NCI-H2171 (cell line): Measurements from ENCODE around the gene AFF3.
"Not testable (repeated sequence)": the region's sequence is repeated elsewhere in the genome, so short reads cannot be mapped to it uniquely, and the experiment has no call there.

Experiments
- DNase-seq: peaks from one replicate; lab custom pipeline; 2025; lab: John Stamatoyannopoulos, UW

Gene AFF3

GRCh38 chr2:99928470-99929053 lies 213.8 kb downstream of the AFF3 start:
- no peak for DNase-seq

DNA sequence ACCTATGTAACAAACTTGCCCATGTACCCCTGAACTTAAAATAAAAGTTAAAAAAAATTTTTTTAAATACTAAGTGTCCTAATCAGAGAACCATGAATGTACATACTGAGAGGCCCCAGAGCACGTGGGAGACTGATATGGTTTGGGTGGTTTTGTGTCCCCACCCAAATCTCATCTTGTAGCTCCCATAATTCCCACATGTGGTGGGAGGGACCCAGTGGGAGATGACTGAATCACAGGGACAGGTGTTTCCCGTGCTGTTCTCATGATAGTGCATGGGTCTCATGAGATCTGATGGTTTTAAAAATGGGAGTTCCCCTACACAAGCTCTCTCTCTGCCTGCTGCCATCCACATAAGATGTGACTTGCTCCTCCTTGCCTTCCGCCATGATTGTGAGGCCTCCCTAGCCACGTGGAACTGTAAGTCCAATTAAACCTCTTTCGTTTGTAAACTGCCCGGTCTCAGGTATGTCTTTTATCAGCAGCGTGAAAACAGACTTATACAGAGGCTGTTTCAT lies 214.6 kb downstream of the AFF3 start:
- DNase-seq: not testable (repeated sequence)

- DNase-seq: no peak
These were observed 215.4 kb downstream of the AFF3 start for GRCh38 chr2:99926986-99927385.

DNA sequence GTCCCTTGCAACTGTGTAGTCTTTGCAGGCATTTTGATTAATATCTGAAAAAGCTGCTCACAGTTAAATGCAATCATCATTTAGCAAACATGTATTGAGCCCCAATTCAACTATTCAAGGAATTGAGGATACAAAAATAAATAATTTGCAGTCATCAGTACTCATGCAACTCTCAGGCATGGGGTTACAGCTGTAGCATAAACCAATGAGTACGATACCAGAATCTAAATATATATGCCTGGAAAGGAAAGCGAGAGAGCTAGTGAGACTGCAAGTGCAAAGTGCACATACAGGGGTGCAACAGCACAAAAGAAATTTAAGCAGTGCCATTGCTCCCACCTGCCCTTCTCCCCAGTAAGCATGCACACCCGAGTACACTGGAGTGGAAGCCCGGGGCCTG lies 216.4 kb downstream of the AFF3 start:
- no peak for DNase-seq

GRCh38 chr2:99922664-99923063 lies 219.7 kb downstream of the AFF3 start:
- no peak for DNase-seq

- DNase-seq: no peak
These were observed 220.5 kb downstream of the AFF3 start for GRCh38 chr2:99921903-99922302.

DNA sequence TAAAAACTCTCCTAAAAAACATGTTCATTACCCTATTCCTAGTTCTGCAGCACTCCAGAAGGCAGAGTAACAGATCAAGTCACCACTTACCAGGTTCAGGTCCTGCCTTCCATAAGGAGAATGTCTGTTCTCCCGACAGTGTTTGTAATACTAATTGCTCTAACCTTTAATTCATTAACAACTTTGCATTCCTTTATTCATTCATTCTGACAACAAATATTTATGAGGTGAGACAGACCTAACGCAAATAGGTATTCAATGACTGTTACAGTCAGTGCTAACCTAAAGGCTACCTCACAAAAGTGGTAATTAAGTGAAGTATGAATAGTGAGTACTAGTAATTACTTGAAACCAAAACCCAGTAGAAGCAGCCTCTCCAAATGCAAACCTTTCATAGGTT lies 224.0 kb downstream of the AFF3 start:
- no peak for DNase-seq

DNA sequence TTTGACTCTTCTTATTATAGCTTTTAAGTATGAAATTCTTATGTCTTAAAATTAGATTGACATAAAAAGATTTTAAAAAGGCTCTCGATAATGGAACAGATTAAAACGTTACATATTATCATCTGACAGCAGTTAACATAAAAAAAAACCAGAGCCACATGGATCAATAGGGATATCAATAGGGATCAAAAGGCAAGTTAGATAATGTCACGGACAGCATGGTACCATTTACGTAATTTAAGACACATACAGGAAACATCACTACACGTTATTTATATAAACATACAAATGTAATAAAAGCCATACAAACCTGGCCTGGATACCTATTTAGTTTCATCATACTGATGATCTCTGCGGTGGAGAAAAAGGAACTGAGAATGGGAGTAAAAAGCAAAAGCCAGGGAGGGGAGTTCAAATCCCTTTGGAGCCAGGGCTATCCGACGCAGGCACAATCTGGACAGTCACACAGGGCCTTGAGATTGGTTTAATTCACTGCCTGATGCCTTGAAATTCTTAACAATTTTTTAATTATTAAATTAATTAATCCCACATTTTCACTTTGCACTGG lies 227.2 kb downstream of the AFF3 start:
- no peak for DNase-seq

DNA sequence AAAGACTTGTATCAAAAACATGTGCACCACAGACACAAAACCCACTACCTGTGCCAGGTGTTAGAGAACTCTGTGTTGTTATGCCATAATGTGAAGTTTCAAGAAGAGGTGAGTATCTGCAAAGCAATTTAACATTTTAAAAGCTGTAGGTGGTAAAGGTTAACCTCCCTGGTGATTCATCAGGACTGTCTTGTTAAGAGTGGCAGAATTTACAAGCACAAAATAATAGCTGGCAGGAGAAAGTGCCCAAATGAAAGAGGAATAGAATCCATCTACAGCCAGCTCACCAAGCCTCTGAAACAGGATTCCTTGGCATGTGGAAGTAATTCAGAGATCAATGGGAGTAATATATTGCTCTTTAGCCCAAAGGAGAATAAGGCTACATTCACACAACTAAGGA lies 230.7 kb downstream of the AFF3 start:
- no peak for DNase-seq

DNA sequence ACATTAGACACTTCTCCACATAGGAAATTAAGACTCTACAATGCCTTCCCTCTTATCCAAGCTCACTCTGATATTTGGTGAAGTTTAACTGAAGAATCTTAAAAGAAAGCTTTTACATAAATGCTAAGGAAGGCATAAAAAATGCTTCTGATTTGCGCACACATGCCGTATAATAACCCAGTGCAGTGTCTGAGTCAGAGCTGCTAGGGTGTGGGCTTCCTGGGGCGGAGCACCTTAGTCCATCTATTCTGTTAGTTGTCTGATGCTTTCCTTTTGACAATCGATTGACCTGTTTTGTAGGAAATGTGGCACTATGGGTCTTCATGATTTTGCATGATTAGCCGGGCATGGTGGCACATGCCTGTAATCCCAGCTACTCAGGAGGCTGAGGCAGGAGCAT lies 231.5 kb downstream of the AFF3 start:
- no peak for DNase-seq

DNA sequence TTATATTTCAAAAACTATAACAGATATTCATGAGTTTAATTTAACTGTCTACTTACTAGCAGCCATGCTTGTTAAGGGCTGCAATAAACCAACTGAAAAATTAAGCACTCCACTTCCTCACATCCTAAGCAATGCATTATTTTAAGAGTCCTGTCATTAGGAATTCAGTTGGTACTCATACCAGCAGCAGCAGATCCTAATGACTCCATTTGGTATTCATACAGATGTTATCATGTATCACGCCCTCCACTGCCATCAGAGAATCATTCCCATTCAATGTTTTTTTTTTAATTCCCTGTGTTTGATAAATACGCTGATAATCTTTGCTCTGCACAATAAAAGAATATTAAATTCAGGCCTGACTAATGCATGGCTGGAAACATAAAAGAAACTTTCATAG lies 236.8 kb downstream of the AFF3 start:
- no peak for DNase-seq

DNA sequence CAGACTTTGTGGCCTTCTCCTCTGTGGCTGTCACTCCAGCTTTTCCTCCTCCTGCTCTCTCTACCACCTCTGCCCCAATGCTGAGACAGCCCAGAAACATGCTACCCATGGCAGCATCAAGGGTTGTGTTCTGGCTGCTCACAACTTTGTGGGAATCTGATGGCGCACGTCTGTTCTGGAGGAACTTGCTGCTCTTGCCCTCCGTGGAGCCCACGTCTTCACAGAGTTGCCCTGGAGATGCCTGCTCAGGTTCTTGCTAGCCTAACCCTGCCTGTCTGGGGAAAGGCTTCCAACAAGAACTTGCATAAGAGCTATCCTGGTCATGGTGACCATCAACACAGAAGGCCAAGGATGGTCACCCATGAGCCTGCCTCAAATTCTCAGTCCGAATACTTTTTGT lies 237.4 kb downstream of the AFF3 start:
- DNase-seq: no peak

DNA sequence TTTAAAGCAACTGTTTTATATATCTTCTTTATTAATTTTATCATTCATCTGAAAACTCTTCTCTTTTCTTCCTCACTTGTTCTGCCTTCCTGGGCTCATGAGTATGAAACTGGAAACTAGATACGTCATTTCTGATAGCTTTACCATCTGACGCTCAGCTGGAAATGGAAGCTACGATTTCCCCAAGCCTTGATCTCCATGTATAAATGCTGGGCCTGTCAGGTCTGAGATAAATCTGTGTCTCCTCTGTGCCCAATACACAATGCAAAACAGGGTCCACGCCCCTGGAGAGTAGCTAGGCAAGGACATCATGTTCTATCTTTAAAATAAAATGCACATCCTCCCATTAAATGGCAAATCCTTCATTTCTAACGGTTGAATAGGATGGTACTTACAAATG lies 238.4 kb downstream of the AFF3 start:
- no peak for DNase-seq

- DNase-seq: no peak
These were observed 241.8 kb downstream of the AFF3 start for GRCh38 chr2:99900556-99900955.

DNA sequence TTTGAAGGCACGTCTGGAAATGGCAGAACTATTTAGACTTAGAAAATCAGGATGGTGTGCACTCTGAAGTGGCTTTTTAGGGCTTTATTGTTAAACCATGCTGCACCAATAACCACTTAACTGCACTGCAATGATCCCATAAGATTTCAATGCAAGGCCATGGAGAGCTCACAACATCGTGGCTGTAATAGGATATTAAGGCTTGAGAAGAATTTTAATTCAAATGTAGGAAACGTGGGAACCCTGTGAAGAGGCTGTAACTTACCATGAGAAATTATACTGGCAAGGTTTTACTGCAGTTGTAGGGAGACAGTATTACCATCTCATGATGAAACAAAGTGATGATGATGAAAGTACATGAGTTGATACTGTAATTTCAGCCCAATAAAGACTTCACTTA lies 242.5 kb downstream of the AFF3 start:
- no peak for DNase-seq

- DNase-seq: no peak
These were observed 243.1 kb downstream of the AFF3 start for GRCh38 chr2:99899058-99899855.

DNA sequence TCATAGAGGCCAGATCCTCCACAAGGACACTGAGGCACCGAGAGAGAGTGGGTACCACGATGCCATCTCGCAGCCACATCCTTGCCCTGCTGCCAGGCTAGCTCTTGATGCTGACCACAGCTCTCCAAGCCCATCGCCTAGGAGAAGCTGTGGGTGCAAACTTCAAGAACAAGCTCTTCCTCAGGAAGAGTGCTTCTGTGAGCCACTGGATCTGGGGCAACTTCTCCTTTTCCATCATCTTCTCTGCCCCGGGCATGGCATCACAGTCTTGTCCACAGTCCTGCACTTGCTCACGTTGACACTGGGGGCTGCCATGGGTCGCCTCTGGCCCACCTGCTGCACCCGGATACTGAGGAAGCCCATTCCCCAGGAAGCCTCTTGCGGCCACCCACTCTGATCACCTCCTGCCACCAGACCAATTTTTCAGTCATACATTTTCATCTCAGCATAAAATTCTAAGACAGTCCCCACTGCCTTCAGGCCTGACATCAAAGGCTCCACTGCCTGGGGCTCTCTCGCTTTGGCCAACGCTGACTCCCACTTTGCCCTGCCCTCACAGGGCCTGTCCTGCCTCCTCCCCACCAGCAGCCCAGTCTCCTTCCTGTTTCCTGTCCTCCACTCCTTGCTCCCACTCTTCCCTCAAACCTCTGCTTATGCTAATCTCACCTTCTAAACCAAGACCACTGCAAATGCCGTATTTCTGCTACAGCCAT lies 243.9 kb downstream of the AFF3 start:
- DNase-seq: no peak

DNA sequence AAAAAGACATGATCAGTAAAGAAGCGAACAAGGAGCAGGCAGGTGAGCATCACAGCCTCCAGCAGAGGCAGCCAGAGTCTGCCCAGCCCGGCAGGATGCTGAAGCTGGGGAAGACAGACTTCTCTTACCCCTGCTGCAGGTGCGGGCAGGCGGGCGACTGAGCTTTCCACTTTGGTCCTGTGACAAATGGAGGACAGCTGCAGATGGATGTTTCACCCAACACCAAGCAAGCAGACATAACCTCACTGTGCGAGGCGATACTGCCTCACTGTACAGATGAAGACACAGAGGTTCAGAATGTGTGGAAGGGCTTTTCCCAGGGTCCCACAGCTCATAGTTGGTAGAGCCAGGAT lies 251.0 kb downstream of the AFF3 start:
- no peak for DNase-seq

DNA sequence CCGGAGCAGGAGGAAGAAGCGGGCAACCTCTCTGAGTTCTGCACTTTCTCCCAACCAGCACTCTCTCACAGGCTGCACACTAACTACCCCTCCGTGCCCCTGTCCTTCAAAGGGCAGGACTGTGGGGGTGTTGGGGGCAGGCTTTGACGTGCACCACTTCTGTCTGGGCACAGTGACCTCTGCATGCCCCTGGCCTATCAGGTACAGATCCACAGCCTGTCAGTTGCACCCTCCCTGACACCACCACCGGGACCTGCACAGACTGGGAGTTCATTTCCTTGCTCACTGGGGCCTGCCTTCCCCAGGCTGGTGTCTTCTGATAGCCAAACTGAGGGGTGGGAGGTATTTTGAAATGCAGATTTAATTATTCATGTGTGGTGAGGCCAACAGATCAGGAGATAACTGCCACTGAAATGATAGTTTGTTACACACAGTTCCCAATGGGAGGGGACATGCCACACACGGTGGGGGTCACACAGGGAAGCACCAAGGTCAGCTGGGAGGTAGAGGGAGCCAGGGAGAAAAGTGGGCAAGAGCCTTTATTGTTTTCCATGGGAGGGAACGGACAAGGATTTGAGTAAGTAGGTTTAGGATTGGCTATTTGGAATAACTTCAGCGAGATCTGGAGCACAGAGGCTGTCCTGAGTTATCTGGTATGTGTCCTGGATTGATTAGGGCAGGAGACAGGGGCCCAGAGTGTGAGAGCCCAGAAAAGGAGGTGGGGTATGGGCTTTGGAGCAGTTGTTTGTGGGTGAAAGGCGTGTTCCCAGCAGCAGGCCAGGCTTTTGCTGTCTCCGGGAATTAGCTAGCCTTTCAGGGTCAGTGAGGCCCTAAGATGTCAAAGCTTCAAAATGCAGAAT lies 251.6 kb downstream of the AFF3 start:
- DNase-seq: no peak

DNA sequence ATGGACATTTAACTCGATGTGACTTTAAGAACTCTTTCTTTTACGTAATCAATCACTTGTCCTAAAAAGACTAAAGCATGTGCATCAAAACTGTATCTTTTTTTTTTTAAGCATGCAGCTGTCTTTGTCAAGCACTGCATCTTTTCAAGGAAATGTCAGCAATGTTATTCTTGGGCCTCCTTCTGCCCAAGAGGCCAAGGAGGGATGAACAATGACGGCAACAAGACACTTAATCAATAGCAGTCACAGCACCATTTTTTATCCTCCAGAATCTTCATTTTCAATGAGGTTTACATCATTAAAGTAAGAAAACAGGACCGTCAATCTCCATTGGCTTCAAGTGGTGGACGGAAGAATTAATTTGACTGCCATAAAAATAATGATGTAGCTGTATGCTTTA lies 253.8 kb downstream of the AFF3 start:
- DNase-seq: no peak

DNA sequence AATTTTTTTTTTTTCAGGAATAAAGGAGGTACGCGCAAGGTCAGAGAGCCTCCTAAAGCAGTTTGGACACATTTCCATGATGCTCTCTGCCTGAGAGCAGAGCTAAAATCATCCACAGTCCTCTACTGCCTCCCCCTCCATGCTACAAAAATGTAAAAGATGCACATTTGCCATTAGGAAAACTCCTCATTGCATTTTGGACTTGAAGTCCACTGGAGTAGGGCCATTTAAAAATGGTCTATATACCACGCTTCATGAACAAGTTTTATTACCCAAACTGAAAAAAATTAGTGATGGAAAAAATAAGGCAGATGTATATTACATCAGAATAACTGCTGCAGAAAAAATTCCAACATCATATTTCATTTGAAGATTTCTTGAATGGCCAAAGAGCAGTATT lies 256.0 kb downstream of the AFF3 start:
- DNase-seq: no peak

DNA sequence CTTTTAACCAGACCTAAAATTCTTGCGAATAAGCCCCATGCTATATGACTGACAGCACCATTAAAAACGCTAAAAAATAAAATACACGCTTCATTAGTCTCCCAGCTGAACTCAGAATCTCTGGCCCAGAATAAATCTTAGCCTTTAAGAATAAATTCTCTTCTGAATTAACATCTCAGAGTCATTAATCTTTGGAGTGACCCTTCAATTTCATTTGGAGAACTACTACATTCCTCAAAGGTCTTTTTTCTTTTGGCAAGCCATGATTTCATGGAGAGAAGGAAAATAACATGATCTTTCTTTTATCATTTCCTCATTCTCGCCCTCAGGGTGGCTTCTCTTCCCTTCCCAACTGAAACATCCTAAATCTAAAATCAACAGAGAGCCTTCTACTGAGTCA lies 259.0 kb downstream of the AFF3 start:
- no peak for DNase-seq
